PC-9 (cell line): Measurements from ENCODE around the gene ATE1. TPM values are rescaled to one million over a fixed set of nuclear protein-coding genes. Genes with fewer than 3 reads are reported as not detected.

ENCODE experiments used
- BruUV-seq: library from RNA; stranded (reverse); fragments of 400-500 nt; replicated peaks from 2 replicates; lab custom pipeline; 2021; lab: Mats Ljungman, UMichigan
- CTCF ChIA-PET: fragments of 300-600 bp; sonication (Branson Sonifier 250); formaldehyde crosslinking; loops from one replicate; lab custom pipeline; 2022; ENCODE audit warnings: antibody characterized with exemption; lab: Charles Lee
- POLR2A ChIA-PET: fragments of 300-600 bp; sonication (Branson Sonifier 250); formaldehyde crosslinking; loops from one replicate; lab custom pipeline; 2022; ENCODE audit warnings: antibody characterized with exemption; ENCODE audit not compliant: unreplicated experiment; lab: Charles Lee
- DNase-seq, 2 experiments: peaks; one replicate each; pipeline versions ENCODE4 v3.0.0 to v3.0.0-alpha.2; 2015 to 2022; ENCODE audit warnings: mixed read lengths in 1 of 2
- H2AFZ ChIP-seq: fragments of 200-600 bp; sonication (generic); 2 replicates; pipeline ENCODE4 v1.8.1; 2017; ENCODE audit warnings: antibody characterized with exemption
- H3F3A ChIP-seq: fragments of 200-600 bp; sonication (generic); 2 replicates; pipeline ENCODE4 v1.8.1; 2017; ENCODE audit warnings: antibody characterized with exemption, mild to moderate bottlenecking, low read depth; ENCODE audit not compliant: insufficient read depth
- H3K27ac ChIP-seq: fragments of 200-600 bp; sonication (generic); 2 replicates; pipeline ENCODE4 v1.6.1; 2016; ENCODE audit warnings: mixed run types
- H3K27me3 ChIP-seq: fragments of 200-600 bp; sonication (generic); 2 replicates; pipeline ENCODE4 v1.6.1; 2016; ENCODE audit warnings: low read depth, mixed run types; ENCODE audit not compliant: insufficient read depth
- H3K36me3 ChIP-seq: fragments of 200-600 bp; sonication (generic); 2 replicates; pipeline ENCODE4 v1.6.1; 2016; ENCODE audit warnings: low read depth, mixed run types
- H3K4me1 ChIP-seq: fragments of 200-600 bp; sonication (generic); replicated peaks from 2 replicates; pipeline ENCODE4 v1.6.1; 2016; ENCODE audit warnings: mixed run types; ENCODE audit not compliant: insufficient read depth
- H3K4me2 ChIP-seq: fragments of 200-600 bp; sonication (generic); 2 replicates; pipeline ENCODE4 v1.6.1; 2017; ENCODE audit warnings: mixed run types
- H3K4me3 ChIP-seq: fragments of 200-600 bp; sonication (generic); 2 replicates; pipeline ENCODE4 v1.6.1; 2016; ENCODE audit warnings: mixed run types
- H3K79me2 ChIP-seq: fragments of 200-600 bp; sonication (generic); 2 replicates; pipeline ENCODE4 v1.6.1; 2017; ENCODE audit warnings: low read depth, mixed run types
- H3K9me2 ChIP-seq: fragments of 200-600 bp; sonication (generic); 2 replicates; pipeline ENCODE4 v1.8.1; 2017; ENCODE audit warnings: mild to moderate bottlenecking; ENCODE audit not compliant: insufficient read depth
- H3K9me3 ChIP-seq: fragments of 200-600 bp; sonication (generic); 2 replicates; pipeline ENCODE4 v1.8.1; 2016; ENCODE audit warnings: low read depth; ENCODE audit not compliant: insufficient read depth
- H4K20me1 ChIP-seq: fragments of 200-600 bp; sonication (generic); 2 replicates; pipeline ENCODE4 v1.8.1; 2017; ENCODE audit not compliant: insufficient read depth
- EZH2 ChIP-seq: fragments of 200-600 bp; sonication (generic); IDR thresholded peaks from 2 replicates; pipeline ENCODE4 v1.8.0; 2017; ENCODE audit warnings: antibody characterized with exemption, low read depth
- intact Hi-C: fragments of 100-400 bp; cut with micrococcal nuclease; formaldehyde crosslinking; loops from one replicate; pipeline ENCODE4 v1.10.0; 2022; ENCODE audit not compliant: unreplicated experiment
- total RNA-seq: library from RNA; stranded (reverse); gene quantifications from 2 replicates; pipeline ENCODE4 v1.2.3, GENCODE V29; 2021
- TF ChIP-seq, protein P1 (sequence below): fragments of 200-600 bp; sonication (generic); conservative IDR thresholded peaks from 2 replicates; pipeline ENCODE4 v1.6.1; 2017; ENCODE audit warnings: mixed run types, antibody characterized with exemption, mild to moderate bottlenecking, moderate library complexity

The ATE1 gene
- total RNA-seq, 1 experiment from 2014 or later: 14.8 TPM

DNA sequence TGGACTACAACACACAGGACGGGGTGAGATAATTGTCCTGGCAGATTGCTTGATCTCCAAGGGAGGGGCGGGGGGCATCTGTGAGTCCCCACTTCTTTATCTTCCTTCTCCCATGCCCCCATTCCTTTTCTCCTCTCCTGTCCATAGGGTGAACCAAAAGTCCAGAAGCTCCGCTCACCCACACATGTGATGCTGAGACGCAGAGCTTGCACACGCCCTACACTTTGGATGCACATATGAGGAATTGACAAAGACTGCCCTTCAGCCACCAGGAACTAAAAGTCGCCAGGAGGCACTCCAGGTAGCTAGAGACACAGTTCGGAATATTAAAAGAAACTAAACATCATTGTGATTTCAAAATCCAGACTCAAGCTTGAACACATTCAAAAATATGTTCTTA, 216.9 kb downstream of the ATE1 start:
- Histone ChIP-seq H3F3A (no peaks in the 10 kb centered on the region), H3K27me3 (peaks cover 61% of the 10 kb centered on the region), H3K79me2 (no peaks in the 10 kb centered on the region), H3K9me2 (no peaks in the 10 kb centered on the region), H3K4me2 (no peak overlapping the region), H3K4me1 (no peaks in the 10 kb centered on the region), H3K27ac (no peak overlapping the region), H4K20me1 (no peaks in the 10 kb centered on the region), H3K4me3 (no peak overlapping the region), H3K9me3 (no peaks in the 10 kb centered on the region), H3K36me3 (no peaks in the 10 kb centered on the region), H2AFZ (no peak overlapping the region)
- BruUV-seq: no TSS peak
- CTCF ChIA-PET: no interaction called here
- no peak for DNase-seq
- no peak for TF ChIP-seq EZH2
- TF ChIP-seq, protein P1, sequence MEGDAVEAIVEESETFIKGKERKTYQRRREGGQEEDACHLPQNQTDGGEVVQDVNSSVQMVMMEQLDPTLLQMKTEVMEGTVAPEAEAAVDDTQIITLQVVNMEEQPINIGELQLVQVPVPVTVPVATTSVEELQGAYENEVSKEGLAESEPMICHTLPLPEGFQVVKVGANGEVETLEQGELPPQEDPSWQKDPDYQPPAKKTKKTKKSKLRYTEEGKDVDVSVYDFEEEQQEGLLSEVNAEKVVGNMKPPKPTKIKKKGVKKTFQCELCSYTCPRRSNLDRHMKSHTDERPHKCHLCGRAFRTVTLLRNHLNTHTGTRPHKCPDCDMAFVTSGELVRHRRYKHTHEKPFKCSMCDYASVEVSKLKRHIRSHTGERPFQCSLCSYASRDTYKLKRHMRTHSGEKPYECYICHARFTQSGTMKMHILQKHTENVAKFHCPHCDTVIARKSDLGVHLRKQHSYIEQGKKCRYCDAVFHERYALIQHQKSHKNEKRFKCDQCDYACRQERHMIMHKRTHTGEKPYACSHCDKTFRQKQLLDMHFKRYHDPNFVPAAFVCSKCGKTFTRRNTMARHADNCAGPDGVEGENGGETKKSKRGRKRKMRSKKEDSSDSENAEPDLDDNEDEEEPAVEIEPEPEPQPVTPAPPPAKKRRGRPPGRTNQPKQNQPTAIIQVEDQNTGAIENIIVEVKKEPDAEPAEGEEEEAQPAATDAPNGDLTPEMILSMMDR: no peak
- POLR2A ChIA-PET: no interaction called here
- intact Hi-C loops: no loop called here

GRCh38 chr10:121710207-121710606, 217.6 kb downstream of the ATE1 start:
- Histone ChIP-seq H3K79me2 (no peaks in the 10 kb centered on the region), H3K27me3 (peaks cover 61% of the 10 kb centered on the region), H3K4me2 (no peak overlapping the region), H3K4me3 (no peak overlapping the region), H3K9me2 (no peaks in the 10 kb centered on the region), H4K20me1 (no peaks in the 10 kb centered on the region), H3K36me3 (no peaks in the 10 kb centered on the region), H3F3A (no peaks in the 10 kb centered on the region), H2AFZ (no peak overlapping the region), H3K4me1 (no peaks in the 10 kb centered on the region), H3K27ac (no peak overlapping the region), H3K9me3 (no peaks in the 10 kb centered on the region)
- ChIA-PET CTCF (no interaction called here), POLR2A (no interaction called here)
- BruUV-seq: no TSS peak
- no peak for TF ChIP-seq EZH2
- TF ChIP-seq, protein P1: no peak
- DNase-seq: no peak
- intact Hi-C loops: no loop called here

DNA sequence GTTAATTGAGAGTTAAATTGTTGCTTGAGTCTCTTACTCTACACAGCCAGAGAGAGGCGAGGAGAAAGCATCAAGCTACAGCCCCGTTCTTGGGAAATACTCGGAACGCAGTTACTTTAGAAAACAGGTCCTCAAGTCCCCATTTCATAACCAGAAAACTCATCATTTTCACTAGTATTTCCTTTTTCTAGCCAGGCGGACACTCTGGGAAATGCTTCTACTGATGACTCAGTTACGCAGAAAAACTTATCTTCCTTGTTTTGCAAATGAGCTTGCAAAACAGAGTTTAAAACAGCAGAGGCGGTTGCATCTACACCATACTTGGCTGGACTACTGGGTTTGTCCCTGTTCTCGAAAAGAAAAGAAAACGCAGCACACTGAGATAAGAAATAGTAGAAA, 218.2 kb downstream of the ATE1 start:
- no peaks in the 10 kb centered on the region for H3K36me3 ChIP-seq
- H4K20me1 ChIP-seq: no peaks in the 10 kb centered on the region
- no peaks in the 10 kb centered on the region for H3K79me2 ChIP-seq
- no peak for DNase-seq
- no TSS peak for BruUV-seq
- CTCF ChIA-PET: no interaction called here
- H3K9me2 ChIP-seq: no peaks in the 10 kb centered on the region
- H3F3A ChIP-seq: no peaks in the 10 kb centered on the region
- no peak overlapping the region for H3K27ac ChIP-seq
- H3K4me1 ChIP-seq: no peaks in the 10 kb centered on the region
- no peak overlapping the region for H3K4me3 ChIP-seq
- POLR2A ChIA-PET: no interaction called here
- peaks cover 61% of the 10 kb centered on the region for H3K27me3 ChIP-seq
- no peak overlapping the region for H2AFZ ChIP-seq
- no peak for TF ChIP-seq EZH2
- TF ChIP-seq, protein P1: no peak
- H3K4me2 ChIP-seq: no peak overlapping the region
- intact Hi-C loops: no loop called here
- H3K9me3 ChIP-seq: no peaks in the 10 kb centered on the region
